ENCODE measurements around the gene IL2RA. TPM values are rescaled to one million over a fixed set of nuclear protein-coding genes. Genes with fewer than 3 reads are reported as not detected.

IL2RA gene
- polyA plus RNA-seq, 3 donors: 0.06 TPM; not detected in 2

DNA sequence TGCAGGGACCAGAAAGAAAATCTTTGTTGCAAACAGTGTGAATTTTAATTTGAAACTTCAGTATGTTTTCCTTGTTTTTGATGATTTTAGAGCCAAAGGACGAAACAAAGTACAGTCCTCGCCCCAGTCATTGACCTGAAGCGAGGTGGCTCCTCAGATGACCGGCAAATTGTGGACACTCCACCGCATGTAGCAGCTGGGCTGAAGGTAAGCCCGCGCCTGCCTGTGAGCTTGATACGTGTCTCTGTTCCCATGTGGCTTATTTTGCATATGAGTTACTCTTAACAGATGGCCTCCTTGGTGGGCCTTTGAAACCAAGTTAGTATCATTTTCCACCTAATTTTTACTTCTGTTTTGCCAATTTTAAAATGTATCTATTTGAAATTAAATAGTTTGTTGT lies 39.0 kb upstream of the IL2RA start:
- no peaks in the 10 kb centered on the region for H3K9me3 Mint-ChIP-seq
- DNase-seq: no peak
- Histone ChIP-seq H2AFZ (ENCODE audit: insufficient read depth, low read depth, low read length, poor library complexity, severe bottlenecking) (no peak overlapping the region), H3K9ac (ENCODE audit: insufficient read depth, low read length, poor library complexity, severe bottlenecking) (no peak overlapping the region), H3K27ac (ENCODE audit: low read depth in 1 of 2, low read length in 2 of 2) (no peak overlapping the region), H3K4me3 (replicated peaks in 1 of 3; ENCODE audit: low read depth in 2 of 3, low read length in 3 of 3) (no peak overlapping the region), H3K4me2 (replicated peaks; ENCODE audit: extremely low read depth, low read length, poor library complexity, severe bottlenecking) (no peak overlapping the region), H3K79me2 (ENCODE audit: insufficient read depth, low read length) (peaks cover 65% of the 10 kb centered on the region), H3K4me1 (ENCODE audit: control insufficient read depth in 1 of 2, insufficient read depth in 2 of 2, low read length in 2 of 2) (no peaks in the 10 kb centered on the region), H3K36me3 (replicated peaks in 1 of 2; ENCODE audit: control insufficient read depth in 1 of 2, insufficient read depth in 2 of 2, low read length in 2 of 2) (peaks cover 70 to 95% of the 10 kb centered on the region in 2 donors), H4K20me1 (ENCODE audit: insufficient read depth, low read length) (peaks cover 87% of the 10 kb centered on the region), H3K27me3 (ENCODE audit: control insufficient read depth in 2 of 2, insufficient read depth in 2 of 2, low read length in 2 of 2) (no peaks in the 10 kb centered on the region), H3K9me3 (replicated peaks in 1 of 2; ENCODE audit: control insufficient read depth in 1 of 2, insufficient read depth in 1 of 2, low read length in 2 of 2) (no peaks in the 10 kb centered on the region)
- peaks cover 75 to 86% of the 10 kb centered on the region in 2 donors for H3K36me3 Mint-ChIP-seq
- WGBS (ENCODE audit: insufficient coverage): 98% methylated on average over 7 of the region's 8 CpGs
- H3K4me3 Mint-ChIP-seq: no peak overlapping the region
- intact Hi-C loops (cut with micrococcal nuclease): no loop called here
- H3K27ac Mint-ChIP-seq: peak overlapping the region in 1 of 7 donors; percentile 50
- no peaks in the 10 kb centered on the region for H3K4me1 Mint-ChIP-seq
- no peaks in the 10 kb centered on the region for H3K27me3 Mint-ChIP-seq (ENCODE audit: low read depth in 3 of 3)
- no peak for TF ChIP-seq CTCF (IDR thresholded peaks at IDR 0.05)

- H3K9ac ChIP-seq (ENCODE audit: insufficient read depth, low read length, poor library complexity, severe bottlenecking): no peak overlapping the region
- H4K20me1 ChIP-seq (ENCODE audit: insufficient read depth, low read length): peaks cover 94% of the 10 kb centered on the region
- no peaks in the 10 kb centered on the region for H3K9me3 ChIP-seq (replicated peaks in 1 of 2; ENCODE audit: control insufficient read depth in 1 of 2, insufficient read depth in 1 of 2, low read length in 2 of 2)
- H3K4me2 ChIP-seq (replicated peaks; ENCODE audit: extremely low read depth, low read length, poor library complexity, severe bottlenecking): no peak overlapping the region
- Mint-ChIP-seq H3K4me1 (peaks cover 4% of the 10 kb centered on the region), H3K27me3 (ENCODE audit: low read depth in 3 of 3) (no peaks in the 10 kb centered on the region), H3K36me3 (peaks cover 69 to 81% of the 10 kb centered on the region in 2 donors), H3K4me3 (no peak overlapping the region), H3K27ac (peak overlapping the region in 3 of 7 donors; percentile 9 to 17 (median 10)), H3K9me3 (no peaks in the 10 kb centered on the region)
- no peak for DNase-seq
- H3K27ac ChIP-seq (ENCODE audit: low read depth in 1 of 2, low read length in 2 of 2): no peak overlapping the region
- H2AFZ ChIP-seq (ENCODE audit: insufficient read depth, low read depth, low read length, poor library complexity, severe bottlenecking): no peak overlapping the region
- TF ChIP-seq CTCF (IDR thresholded peaks at IDR 0.05): no peak
- H3K4me3 ChIP-seq (replicated peaks in 1 of 3; ENCODE audit: low read depth in 2 of 3, low read length in 3 of 3): no peak overlapping the region
- H3K36me3 ChIP-seq (replicated peaks in 1 of 2; ENCODE audit: control insufficient read depth in 1 of 2, insufficient read depth in 2 of 2, low read length in 2 of 2): peaks cover 62 to 91% of the 10 kb centered on the region in 2 donors
- H3K27me3 ChIP-seq (ENCODE audit: control insufficient read depth in 2 of 2, insufficient read depth in 2 of 2, low read length in 2 of 2): no peaks in the 10 kb centered on the region
- no peaks in the 10 kb centered on the region for H3K4me1 ChIP-seq (ENCODE audit: control insufficient read depth in 1 of 2, insufficient read depth in 2 of 2, low read length in 2 of 2)
- intact Hi-C loops (cut with micrococcal nuclease): no loop called here
- H3K79me2 ChIP-seq (ENCODE audit: insufficient read depth, low read length): peaks cover 73% of the 10 kb centered on the region
- WGBS (ENCODE audit: insufficient coverage): no CpG with 5 or more reads among the region's 1 CpG
These were observed 38.2 kb upstream of the IL2RA start for GRCh38 chr10:6100370-6100769.
